Erythroblast (primary cell): ENCODE measurements around the gene SMNDC1.

ENCODE experiments used
- GATA1 ChIP-seq: IDR thresholded peaks from 2 replicates; pipeline ENCODE4 v1.6.1; 2011; ENCODE audit warnings: low read depth, mild to moderate bottlenecking, control low read depth, low read length, moderate library complexity
- POLR2A ChIP-seq: IDR thresholded peaks from 2 replicates; pipeline ENCODE4 v1.6.1; 2011; ENCODE audit warnings: mild to moderate bottlenecking, low read length

DNA sequence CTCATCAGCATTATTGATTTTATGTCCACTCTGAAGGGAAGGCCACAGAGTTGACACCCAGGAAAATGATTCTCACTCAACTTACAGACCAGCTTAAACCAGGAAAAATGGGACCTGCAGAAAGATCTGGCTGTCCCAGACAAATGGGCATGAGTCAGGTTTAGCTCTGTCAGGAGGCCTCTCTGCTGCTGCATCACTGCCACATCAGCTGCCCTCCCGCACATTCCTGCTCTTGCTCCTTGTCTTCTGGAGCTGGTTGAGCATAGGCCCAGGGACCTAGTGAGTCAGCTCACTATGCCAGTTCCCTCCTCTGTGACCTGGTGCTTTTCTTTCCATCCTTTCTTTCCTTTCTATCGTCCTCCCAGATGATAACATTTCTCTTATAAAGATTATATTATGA, 18.8 kb upstream of the SMNDC1 start:
- no peak for TF ChIP-seq POLR2A
- TF ChIP-seq GATA1, result no peak
